ENCODE results near the gene TMEM59. TPM values are rescaled to one million over a fixed set of nuclear protein-coding genes. Genes with fewer than 3 reads are reported as not detected.

TMEM59 gene, protein sequence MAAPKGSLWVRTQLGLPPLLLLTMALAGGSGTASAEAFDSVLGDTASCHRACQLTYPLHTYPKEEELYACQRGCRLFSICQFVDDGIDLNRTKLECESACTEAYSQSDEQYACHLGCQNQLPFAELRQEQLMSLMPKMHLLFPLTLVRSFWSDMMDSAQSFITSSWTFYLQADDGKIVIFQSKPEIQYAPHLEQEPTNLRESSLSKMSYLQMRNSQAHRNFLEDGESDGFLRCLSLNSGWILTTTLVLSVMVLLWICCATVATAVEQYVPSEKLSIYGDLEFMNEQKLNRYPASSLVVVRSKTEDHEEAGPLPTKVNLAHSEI
- 93.3 to 126 TPM (median 123 TPM) in 5 replicates for total RNA-seq (2022; extraction: Qiagen RNA extraction; ENCODE audit: low read depth)

DNA sequence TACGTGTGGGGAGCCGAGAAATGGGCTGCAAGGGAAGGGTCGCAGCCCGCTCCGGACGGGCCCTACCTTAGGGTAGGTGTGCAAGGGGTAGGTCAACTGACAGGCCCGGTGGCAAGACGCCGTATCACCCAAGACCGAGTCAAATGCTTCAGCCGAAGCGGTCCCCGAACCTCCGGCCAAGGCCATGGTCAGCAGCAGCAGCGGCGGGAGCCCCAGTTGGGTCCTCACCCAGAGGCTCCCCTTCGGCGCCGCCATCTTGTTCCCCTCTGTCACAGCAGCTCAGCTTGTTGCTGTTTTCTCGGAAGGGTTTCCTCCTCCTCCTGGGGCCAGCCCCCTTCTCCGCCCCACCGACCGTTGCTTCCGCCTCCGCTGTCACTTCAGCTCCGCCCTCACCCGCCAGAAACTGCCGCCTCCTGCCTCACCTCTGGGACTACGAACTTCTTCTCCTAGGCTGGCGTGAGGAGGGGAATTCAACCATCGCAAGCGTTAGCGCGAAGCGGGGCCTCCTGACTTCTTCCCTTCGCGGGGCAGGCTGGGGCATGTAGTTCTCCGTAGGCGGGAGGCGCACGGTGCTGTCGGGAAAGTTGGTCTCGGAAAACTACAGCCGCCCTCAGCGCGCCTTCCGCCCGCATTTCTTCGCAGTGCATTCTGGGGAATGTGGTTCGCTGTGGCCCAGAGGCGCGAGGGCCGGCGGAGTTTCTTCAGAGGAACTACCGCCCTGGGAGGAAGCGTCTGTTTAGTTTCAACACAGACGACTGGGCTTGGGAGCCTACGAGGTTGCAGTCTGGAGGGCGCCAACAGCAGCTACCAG lies at the start of gene TMEM59, which contains the start of gene TCEANC2:
TMEM59 (minus strand) TSS at position 271 of the 811 bp plus-strand sequence; CDS start at position 255, 16 bp downstream.
TCEANC2 (plus strand) TSS at position 675 of the 811 bp plus-strand sequence. CDS start 815 bp downstream, outside the sequence.

DNA sequence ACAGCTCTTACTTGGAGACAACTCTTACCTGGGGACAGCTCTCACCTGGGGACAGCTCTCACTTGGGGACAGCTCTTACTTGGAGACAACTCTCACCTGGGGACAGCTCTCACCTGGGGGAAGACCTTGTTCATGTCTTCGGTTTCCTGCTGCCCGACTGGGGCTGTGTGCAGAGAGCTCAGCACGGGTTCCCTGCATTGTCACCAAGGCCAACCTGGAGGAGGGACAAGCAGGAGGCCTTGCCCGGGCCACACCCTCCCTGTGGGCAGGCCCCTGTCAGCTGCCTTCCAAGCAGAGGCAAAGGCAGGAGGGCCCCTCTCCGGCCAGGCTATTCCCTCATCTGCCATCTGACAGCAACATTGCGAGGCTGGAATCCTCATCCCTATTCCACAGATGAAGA lies 35.0 kb downstream of the TMEM59 start, which contains the start of gene LDLRAD1:
LDLRAD1 (minus strand) TSS at position 208 of the 400 bp plus-strand sequence; CDS start at position 134, 74 bp downstream.

Other genes with a start within 250 kb of the TMEM59 start
- gene NDC1, start 214.9 kb downstream of the TMEM59 start, total RNA-seq (2022; extraction: Qiagen RNA extraction; ENCODE audit: low read depth) = 13.5 to 26.3 TPM (median 25.5 TPM) in 5 replicates
- 12.9 to 15.8 TPM (median 13.3 TPM) in 5 replicates for gene YIPF1, start 163.4 kb downstream of the TMEM59 start, total RNA-seq (2022; extraction: Qiagen RNA extraction; ENCODE audit: low read depth)
- not detected in 5 replicates for gene DIO1, start 159.0 kb downstream of the TMEM59 start, total RNA-seq (2022; extraction: Qiagen RNA extraction; ENCODE audit: low read depth)
- 20.4 to 40.7 TPM (median 28.9 TPM) in 5 replicates for gene IFT25, start 107.5 kb downstream of the TMEM59 start, total RNA-seq (2022; extraction: Qiagen RNA extraction; ENCODE audit: low read depth)
- gene LRRC42, start 106.9 kb downstream of the TMEM59 start, total RNA-seq (2022; extraction: Qiagen RNA extraction; ENCODE audit: low read depth) = 25.2 to 28.2 TPM (median 27.4 TPM) in 5 replicates
- not detected in 5 replicates for gene LDLRAD1, start 35.0 kb downstream of the TMEM59 start, total RNA-seq (2022; extraction: Qiagen RNA extraction; ENCODE audit: low read depth)
- 1.6 to 3.0 TPM (median 2.5 TPM) in 5 replicates for gene TCEANC2, start 404 bp upstream of the TMEM59 start, total RNA-seq (2022; extraction: Qiagen RNA extraction; ENCODE audit: low read depth)
- gene CDCP2, start 99.8 kb upstream of the TMEM59 start, total RNA-seq (2022; extraction: Qiagen RNA extraction; ENCODE audit: low read depth) = not detected in 5 replicates
- 2.4 to 3.8 TPM (median 3.1 TPM) in 5 replicates for gene CYB5RL, start 146.8 kb upstream of the TMEM59 start, total RNA-seq (2022; extraction: Qiagen RNA extraction; ENCODE audit: low read depth)
- gene MRPL37, start 147.0 kb upstream of the TMEM59 start, total RNA-seq (2022; extraction: Qiagen RNA extraction; ENCODE audit: low read depth) = 83.6 to 103 TPM (median 94.8 TPM) in 5 replicates